Measurements from ENCODE around the gene RFX7.

The RFX7 gene

DNA sequence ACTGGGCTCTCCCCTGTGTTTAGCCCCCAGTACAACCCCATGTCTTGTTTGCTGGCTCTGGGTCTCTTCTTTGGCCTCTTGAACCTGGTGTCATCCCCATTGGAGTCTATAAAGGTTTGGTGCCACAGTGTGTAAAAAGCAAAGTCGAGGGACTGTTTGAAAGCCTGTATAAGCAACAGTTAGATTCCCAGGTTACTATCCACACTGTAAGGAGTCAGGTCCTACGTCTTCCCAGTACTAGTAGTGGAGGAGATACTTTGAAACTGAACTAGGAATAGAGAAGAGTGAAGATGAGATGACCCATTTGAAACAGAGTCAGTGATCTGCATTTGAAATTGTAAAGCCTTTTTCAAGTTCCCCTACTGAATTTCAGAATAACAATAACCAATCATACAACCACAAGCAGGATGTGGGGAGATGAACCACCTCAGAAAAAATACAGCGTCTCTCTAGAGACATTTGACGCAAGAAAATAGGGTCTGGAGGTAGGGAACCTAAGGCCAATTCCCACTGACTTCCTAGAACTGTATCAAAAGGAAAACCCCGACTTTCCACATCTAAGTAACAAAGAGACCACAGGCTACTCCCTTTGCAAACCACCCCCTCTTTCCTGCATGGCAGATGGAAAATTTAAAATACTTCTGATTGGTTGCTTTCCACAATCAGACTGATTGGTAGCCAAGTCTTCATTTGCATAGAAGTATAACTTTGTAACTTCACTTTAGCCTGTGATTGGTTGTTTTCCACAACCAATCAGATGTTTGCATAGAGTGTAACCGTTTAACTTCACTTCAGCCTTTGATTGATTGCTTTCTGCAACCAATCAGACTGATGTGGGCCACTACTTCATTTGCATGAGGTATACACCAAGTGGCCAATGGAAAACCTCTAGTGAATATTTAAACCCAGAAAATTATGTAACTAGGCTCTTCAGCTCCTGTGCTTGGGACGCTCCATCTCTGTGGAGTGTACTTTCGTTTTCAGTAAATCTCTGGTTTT lies 200.4 kb downstream of the RFX7 start:
- DNase-seq: peak; percentile 21

- DNase-seq: no peak
Observed at GRCh38 chr15:56042498-56042897, 201.2 kb downstream of the RFX7 start.

- DNase-seq: no peak
Observed at GRCh38 chr15:56042031-56042430, 201.6 kb downstream of the RFX7 start.

DNA sequence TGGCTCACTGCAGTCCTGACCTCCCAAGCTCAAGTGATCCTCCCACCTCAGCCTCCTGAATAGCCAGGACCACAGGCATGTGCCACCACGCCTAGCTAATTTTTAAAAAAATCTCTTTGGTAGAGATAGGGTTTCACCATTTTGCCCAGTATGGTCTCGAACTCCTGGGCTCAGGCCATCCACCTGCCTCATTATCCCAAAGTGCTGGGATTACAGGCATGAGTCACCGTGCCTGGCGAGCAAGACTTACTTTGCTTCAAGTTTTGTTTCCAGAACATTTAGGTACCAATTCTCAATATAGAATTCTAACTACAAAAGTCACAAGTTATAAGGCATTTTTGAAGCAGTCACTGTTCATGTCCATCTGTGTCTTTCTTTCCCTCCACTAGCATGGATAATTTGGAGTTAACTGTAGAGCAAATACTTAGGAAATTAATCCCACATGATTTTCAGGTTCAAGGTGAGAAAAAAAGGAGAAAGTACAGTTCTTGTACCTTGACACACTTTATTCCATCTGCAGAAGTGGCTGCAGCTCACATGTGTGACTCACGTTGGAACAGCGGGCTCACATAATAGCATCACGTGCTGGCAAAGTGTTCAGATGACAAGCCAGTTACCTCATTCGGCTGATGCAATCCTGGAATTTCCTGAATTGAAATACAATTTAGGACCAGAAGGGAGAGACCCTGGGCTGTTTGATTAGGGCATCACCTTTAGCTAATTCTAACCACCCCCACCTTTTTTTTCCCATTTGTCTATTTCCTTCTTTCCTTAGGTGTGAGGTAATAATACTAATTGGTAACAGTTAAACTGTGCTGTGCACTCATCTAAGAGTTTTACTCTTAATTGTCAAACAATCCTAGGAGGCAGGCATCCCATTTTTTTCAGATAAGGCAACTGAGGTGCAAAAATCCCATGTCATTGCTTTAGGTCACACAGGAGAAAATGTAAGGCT lies 203.3 kb downstream of the RFX7 start:
- DNase-seq: peak; percentile 25

GRCh38 chr15:56038707-56039106 lies 205.0 kb downstream of the RFX7 start:
- DNase-seq: no peak

- no peak for DNase-seq
Observed at GRCh38 chr15:56038015-56038414, 205.7 kb downstream of the RFX7 start.
